TTC549 (cell line): ENCODE data around the gene CST9.
"Not testable (repeated sequence)": the region's sequence is repeated elsewhere in the genome, so short reads cannot be mapped to it uniquely, and the experiment has no call there.

Experiments
- FAIRE-seq: peaks from 2 replicates; lab custom pipeline; 2012; peaks lifted over from hg19 to GRCh38; lab: Jason Lieb, UNC

CST9 gene

DNA sequence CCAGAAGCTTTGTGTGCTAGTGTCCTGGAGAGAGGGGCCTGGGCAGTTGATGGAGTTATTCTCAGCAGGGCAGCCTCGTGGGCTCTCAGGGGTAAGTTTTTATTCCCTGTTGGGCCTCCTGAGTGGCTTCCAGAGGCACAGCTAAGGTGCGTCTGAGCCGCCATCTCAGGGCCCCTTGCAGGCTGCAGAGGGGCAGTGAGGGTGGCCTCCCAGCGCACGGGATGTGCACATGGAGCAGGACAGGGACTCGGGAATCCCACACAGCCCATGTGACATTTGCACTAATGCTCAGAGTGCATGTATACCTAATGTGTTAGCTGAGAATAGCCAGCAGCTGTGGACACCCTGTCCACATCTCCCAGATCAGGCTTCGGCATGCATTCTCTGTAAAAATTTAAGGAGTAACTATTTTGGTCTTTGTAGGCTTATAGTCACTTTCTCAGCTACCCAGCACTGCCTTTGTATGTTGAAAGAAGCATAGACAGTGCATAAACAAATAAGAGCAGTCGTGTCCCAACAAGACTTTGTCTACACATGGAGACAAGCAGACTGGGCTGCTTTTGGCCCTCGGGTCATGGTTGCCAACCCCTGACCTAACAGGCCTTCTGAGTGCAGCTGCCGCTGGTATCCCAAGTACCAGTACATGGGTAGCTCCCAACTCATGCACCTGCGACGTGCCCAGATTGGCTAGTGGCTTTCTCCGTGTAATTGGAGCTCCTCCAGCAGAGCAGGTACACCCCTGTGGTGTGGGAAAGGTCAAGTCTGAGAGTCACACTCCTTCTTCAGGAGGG, 18.8 kb downstream of the CST9 start:
- no peak for FAIRE-seq

- no peak for FAIRE-seq
Observed at GRCh38 chr20:23585808-23586734, 19.6 kb downstream of the CST9 start.

DNA sequence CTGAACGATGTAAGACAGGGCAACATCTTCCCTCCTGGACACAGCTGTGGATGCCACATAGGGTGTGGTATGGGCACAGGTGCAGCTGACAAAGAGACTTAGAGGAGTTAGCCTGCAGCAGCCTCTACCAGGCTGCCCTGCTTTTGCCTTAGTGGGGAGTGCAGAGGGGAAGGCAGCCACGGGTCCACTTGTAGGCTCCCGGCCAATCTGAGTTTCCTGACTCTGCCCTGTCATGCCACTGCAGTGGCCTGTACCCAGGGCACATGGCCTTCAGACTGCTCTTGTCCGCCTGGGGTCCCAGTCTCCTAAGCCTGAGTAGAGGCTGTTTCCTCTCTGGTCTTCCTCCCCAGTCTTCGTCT, 20.3 kb downstream of the CST9 start:
- no peak for FAIRE-seq

DNA sequence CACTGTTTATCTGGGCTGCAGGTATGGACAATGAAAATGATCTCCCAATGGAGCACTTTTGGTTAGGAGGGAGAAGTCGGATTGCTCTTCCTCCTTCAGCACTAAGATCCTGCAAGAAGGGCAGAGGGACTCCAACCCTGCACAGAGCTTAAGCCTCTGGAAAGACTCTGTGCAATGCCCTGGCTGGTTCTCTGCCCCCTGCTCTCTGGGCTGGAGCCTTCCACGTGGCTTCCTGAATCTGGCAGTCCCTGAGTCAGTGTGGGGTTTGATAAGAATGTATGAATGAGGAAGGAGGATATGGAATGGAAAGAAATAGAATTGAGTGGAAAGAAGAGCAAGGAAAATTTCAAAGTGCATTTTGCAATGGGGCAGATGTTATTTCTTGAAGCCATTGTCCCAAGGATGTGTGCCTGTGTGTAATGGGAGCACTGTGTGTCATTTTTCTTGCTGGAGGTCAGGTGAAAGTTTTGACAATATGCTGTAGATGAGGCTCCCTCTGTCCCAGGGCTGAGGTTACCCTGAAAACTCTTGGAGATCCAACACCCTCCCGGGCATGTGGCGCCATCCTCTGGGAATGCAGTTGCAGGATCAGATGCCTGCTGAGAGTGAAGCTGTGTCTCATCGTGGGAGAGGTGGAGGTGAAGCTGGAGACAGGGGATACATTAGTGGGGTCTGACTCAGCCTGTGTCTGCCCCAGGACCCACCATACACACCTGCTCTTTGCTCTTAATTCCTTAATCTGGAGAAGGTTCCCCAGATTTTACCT, 21.1 kb downstream of the CST9 start:
- no peak for FAIRE-seq

DNA sequence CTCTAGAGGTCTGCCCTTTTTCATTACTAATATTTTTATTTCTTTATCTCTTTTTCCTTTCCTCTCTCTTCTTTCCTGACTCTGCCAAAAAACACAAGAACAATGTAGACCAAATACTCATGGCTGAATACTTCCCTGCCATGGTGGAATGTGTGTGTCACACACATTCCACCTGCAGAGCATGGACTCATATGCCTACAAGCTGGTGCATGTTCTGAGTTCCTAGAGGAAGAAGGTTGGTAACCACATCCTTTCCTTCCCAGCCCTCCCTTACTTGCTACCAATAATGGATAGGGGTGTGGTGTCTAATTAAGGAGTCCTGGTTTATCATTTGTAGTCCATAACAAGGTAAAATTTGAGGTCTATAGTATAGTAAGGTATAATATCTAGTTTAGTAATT, 22.2 kb downstream of the CST9 start:
- no peak for FAIRE-seq

GRCh38 chr20:23582293-23582692, 23.4 kb downstream of the CST9 start:
- FAIRE-seq, result no peak

- not testable (repeated sequence) for FAIRE-seq
Observed at GRCh38 chr20:23581833-23582232, 23.9 kb downstream of the CST9 start.

- FAIRE-seq, result no peak
Observed at GRCh38 chr20:23574977-23575376, 30.7 kb downstream of the CST9 start.

DNA sequence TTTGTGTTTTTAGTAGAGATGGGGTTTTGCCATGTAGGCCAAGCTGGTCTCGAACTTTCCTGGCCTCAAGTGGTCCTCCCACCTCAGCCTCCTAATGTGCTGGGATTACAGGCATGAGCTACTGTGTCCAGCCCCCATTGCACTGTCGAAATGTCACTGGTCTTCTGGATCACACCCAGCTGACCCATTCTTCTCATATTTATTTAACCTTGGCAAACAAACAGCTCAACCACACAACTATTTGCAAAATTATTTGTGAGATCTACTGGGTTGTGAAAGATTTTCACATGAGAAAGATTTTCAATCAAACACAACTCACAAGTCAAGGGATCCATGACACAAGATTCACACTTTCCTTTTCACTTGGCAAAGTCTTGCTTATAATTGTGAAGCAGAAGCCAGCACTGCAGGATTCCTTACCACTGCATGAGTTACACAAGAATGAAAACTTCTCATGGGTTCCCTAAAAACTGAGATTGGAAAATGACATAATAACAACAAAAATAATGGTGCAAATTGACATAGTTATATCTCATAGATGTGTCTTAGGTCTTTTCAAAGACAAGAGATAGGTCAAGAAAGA, 35.4 kb downstream of the CST9 start:
- no peak for FAIRE-seq

- FAIRE-seq, result no peak
Observed at GRCh38 chr20:23569570-23569969, 36.1 kb downstream of the CST9 start.

- no peak for FAIRE-seq
Observed at GRCh38 chr20:23568971-23569330, 36.8 kb downstream of the CST9 start.

DNA sequence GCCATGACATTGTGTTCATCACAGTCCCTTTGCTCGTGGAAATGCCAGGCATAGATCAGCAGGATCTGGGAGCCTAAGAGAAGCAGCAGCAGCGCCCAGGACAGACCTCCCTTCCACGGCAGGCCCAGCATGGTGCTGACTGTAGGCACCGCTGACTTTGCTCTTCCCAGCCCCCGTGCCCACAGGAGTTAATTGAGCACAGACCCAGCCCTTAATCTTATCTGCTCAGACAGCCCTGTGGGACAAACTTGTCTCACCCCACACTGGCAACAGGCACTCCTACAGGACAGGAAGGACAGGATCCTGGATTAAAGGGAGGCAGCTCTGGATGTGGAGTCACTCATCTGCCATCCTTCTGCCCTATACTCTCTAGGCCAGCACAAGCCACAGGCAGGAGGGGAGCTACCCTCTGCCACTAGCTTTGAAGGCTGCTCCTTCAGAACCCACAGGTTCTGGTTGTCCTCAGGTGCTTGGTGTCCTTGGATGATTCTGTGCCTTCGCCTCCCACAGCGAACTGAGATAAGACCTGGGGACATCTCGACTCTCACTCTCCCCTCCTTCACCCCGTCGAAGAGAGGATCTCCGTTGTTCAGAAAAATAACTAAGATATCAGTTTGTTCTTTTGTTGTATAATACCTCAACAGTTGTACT, 37.3 kb downstream of the CST9 start, which contains the start of gene CST9L:
Gene CST9L (minus strand): TSS at position 165 of the 651 bp plus-strand sequence. CDS start 34 bp downstream, at position 131.
- no peak for FAIRE-seq

DNA sequence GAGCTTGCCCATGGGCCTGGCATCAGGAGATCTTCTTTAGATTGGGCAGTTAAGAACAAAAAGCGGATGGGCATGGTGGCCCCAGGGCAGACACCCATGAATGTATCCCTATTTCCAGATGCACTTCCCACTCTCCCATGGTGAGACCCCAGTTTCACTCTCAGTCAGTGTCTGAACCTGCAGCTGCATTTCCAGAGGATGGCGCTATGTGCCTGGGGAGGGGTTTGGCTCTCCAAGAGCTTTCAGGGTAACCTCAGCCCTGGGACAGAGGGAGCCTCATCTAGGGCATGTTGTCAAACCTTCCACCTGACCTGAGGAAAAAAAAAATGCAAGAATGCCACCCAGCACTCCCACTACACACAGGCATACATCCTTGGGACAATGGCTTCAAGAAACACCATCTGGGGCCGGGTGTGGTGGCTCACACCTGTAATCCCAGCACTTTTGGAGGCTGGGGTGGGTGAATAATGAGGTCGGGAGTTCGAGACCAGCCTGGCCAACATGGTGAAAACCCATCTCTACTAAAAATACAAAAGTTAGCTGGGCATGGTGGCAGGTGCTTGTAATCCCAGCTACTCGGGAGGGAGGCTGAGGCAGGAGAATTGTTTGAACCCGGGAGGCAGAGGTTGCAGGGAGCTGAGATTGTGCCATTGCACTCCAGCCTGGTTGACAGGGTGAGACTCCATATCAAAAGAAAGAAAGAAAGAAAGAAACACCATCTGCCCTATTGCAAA, 39.4 kb downstream of the CST9 start:
- no peak for FAIRE-seq

GRCh38 chr20:23565503-23566045, 40.1 kb downstream of the CST9 start:
- FAIRE-seq, result no peak

DNA sequence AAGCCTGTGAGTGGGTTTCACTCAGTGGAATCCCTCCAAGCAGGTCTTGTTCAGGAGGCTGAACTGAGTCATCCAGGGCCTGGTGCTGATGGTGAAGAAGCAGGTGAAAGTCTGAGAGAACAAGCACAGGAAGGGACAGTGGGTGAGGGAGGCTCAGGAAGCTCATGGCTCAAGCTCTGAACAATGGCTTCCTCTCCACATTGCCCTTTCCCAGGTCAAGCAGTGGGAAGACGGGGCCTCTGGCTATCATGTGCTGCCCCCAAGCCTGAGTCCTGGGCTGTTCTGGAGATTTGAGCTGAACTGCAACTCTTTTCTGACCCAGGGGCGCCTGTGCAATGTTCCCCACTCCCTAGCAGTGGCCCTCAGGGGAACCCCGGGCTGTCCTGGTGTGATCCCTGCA, 40.8 kb downstream of the CST9 start:
- no peak for FAIRE-seq

- no peak for FAIRE-seq
Observed at GRCh38 chr20:23562721-23563342, 42.9 kb downstream of the CST9 start.

DNA sequence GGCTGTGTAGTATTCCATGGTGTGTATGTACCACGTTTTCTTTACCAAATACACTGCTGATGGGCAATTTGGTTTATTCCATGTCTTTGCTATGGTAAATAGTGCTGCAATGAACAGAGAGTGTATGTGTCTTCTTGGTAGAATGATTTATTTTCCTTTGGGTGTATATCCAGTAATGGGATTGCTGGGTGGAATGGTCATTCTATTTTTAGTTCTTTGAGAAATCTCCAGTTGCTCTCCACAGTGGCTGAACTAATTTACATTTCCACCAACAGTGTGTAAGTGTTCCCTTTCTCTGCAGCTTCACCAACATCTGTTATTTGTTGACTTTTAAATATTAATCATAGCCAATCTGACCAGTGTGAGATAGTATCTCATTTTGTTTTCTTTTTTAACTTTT, 51.3 kb downstream of the CST9 start:
- FAIRE-seq, result no peak
